K562 treated with DMSO at 1 percent for 12 hours (cell line): ENCODE measurements around the gene ARL5C. TPM values are rescaled to one million over a fixed set of nuclear protein-coding genes. Genes with fewer than 3 reads are reported as not detected.

Source experiments
- total RNA-seq: library from RNA; unstranded; fragments of 300-600 nt; gene quantifications from 2 replicates; pipeline ENCODE4 v1.2.3, GENCODE V29; 2022; ENCODE audit not compliant: insufficient read depth

Gene ARL5C, protein sequence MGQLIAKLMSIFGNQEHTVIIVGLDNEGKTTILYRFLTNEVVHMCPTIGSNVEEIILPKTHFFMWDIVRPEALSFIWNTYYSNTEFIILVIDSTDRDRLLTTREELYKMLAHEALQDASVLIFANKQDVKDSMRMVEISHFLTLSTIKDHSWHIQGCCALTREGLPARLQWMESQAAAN
- not detected in 2 replicates for total RNA-seq

GRCh38 chr17:39165841-39166349 is at the start of gene ARL5C:
ARL5C (minus strand) TSS chr17:39166161; CDS start chr17:39165760, 401 bp downstream.

DNA sequence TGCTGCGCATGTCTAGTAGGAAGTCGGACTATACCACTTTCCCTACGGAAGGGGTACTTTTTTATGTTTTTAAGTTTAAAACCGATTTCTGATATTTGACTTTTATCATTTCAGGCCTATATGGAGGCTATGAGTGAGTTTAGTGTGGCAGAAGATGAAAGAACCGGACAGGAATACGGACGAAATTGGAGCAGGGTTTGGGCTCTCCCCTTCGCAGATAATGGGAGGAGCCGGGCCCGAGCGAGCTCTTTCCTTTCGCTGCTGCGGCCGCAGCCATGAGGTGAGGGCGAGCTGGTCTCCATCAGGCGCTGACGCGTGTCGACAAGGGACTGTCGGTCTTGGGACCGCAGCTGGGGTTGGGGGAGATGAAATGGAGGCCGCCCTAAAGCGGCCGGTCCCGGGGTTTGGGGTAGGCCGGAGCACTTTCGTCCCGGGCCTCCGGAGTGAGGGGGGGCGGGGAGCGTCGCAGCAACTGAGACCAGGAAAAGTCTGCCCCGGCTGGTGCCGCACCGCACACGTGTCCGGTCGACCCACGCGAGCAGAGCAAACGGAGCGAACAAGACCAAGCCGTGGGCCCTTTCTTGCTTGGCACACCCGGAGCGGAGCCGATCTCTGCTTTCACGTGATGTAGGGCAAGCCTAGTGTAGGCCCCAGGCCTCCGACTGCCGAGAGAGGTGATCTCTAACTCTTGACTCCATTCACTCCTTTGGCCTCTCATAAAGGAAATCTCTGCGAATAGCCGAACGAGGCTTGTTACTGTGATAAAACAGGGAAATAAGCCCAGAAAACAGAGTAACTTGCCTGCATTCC is 34.3 kb upstream of the ARL5C start, which contains the start of gene RPL19:
RPL19 (plus strand) TSS at position 214 of the 810 bp plus-strand sequence; CDS start at position 276, 62 bp downstream.

GRCh38 chr17:39197380-39198185 is 31.6 kb upstream of the ARL5C start, which contains the start of gene CACNB1:
CACNB1 (minus strand) TSS chr17:39197669; CDS start chr17:39197495, 174 bp downstream.

GRCh38 chr17:39151150-39151942 is 14.6 kb downstream of the ARL5C start, which contains the start of gene PLXDC1:
PLXDC1 (minus strand) TSS chr17:39151637; CDS start chr17:39151437, 200 bp downstream.

Other genes with a start within 250 kb of the ARL5C start
- gene FBXO47, start 198.8 kb downstream of the ARL5C start, total RNA-seq, result not detected in 2 replicates
- gene PLXDC1, start 14.5 kb downstream of the ARL5C start, total RNA-seq, result not detected in 2 replicates
- 0.98 and 1.6 TPM in 2 replicates for gene CACNB1, start 31.5 kb upstream of the ARL5C start, total RNA-seq
- 4,112 and 5,079 TPM in 2 replicates for gene RPL19, start 34.1 kb upstream of the ARL5C start, total RNA-seq
- gene STAC2, start 59.8 kb upstream of the ARL5C start, total RNA-seq, result not detected in 2 replicates
- gene FBXL20, start 235.5 kb upstream of the ARL5C start, total RNA-seq, result 2.0 and 5.7 TPM in 2 replicates